DOHH2 (cell line): ENCODE results near the gene C1orf159.

ENCODE experiments used
- H3F3A ChIP-seq: fragments of 200-600 bp; sonication (generic), shearing (Covaris generic); 2 replicates; pipeline ENCODE4 v1.6.0; 2016; ENCODE audit warnings: antibody characterized with exemption, mild to moderate bottlenecking; ENCODE audit not compliant: control insufficient read depth, insufficient read depth
- H3K27ac ChIP-seq: fragments of 200-600 bp; sonication (generic); 2 replicates; pipeline ENCODE4 v1.5.1; 2014; ENCODE audit warnings: low read depth, mild to moderate bottlenecking, low read length, moderate library complexity
- H3K27me3 ChIP-seq: fragments of 200-600 bp; sonication (generic); 2 replicates; pipeline ENCODE4 v1.6.1; 2014; ENCODE audit warnings: mild to moderate bottlenecking, low read length, mixed read lengths; ENCODE audit not compliant: control insufficient read depth
- H3K36me3 ChIP-seq: fragments of 200-600 bp; sonication (generic); 2 replicates; pipeline ENCODE4 v1.6.1; 2014; ENCODE audit warnings: mild to moderate bottlenecking, low read length, moderate library complexity, mixed read lengths; ENCODE audit not compliant: control insufficient read depth
- H3K4me1 ChIP-seq: fragments of 200-600 bp; sonication (generic); 2 replicates; pipeline ENCODE4 v1.6.1; 2014; ENCODE audit warnings: mild to moderate bottlenecking, low read length, mixed read lengths; ENCODE audit not compliant: control insufficient read depth
- H3K4me2 ChIP-seq: fragments of 200-600 bp; sonication (generic); 2 replicates; pipeline ENCODE4 v1.6.0; 2014; ENCODE audit warnings: mild to moderate bottlenecking, low read length, moderate library complexity
- H3K4me3 ChIP-seq: fragments of 200-600 bp; sonication (generic); 2 replicates; pipeline ENCODE4 v1.5.1; 2014; ENCODE audit warnings: mild to moderate bottlenecking, low read length, mixed read lengths
- H3K79me2 ChIP-seq: fragments of 200-600 bp; sonication (generic); 2 replicates; pipeline ENCODE4 v1.6.1; 2014; ENCODE audit warnings: mild to moderate bottlenecking, low read length, mixed read lengths; ENCODE audit not compliant: control insufficient read depth
- H3K9me2 ChIP-seq: fragments of 200-600 bp; sonication (generic); replicated peaks from 2 replicates; pipeline ENCODE4 v1.6.1; 2014; ENCODE audit warnings: mild to moderate bottlenecking, low read length, mixed read lengths; ENCODE audit not compliant: control insufficient read depth
- H3K9me3 ChIP-seq: fragments of 200-600 bp; sonication (generic); 2 replicates; pipeline ENCODE4 v1.6.1; 2014; ENCODE audit warnings: antibody characterized with exemption, low read length, mixed read lengths; ENCODE audit not compliant: control insufficient read depth, insufficient read depth
- H4K20me1 ChIP-seq: fragments of 200-600 bp; sonication (generic); 2 replicates; pipeline ENCODE4 v1.6.0; 2014; ENCODE audit warnings: low read depth, mild to moderate bottlenecking, antibody characterized with exemption, low read length, moderate library complexity; ENCODE audit not compliant: control insufficient read depth, insufficient read depth
- EZH2phosphoT487 ChIP-seq: fragments of 200-600 bp; sonication (generic); IDR thresholded peaks from 2 replicates; pipeline ENCODE4 v1.6.1; 2017; ENCODE audit warnings: borderline replicate concordance, mild to moderate bottlenecking, antibody characterized with exemption, low read length, moderate library complexity, mixed read lengths
- TF ChIP-seq, protein P1 (sequence below): fragments of 200-600 bp; sonication (generic); IDR thresholded peaks from one replicate; pipeline ENCODE4 v1.5.1; 2014; ENCODE audit warnings: antibody characterized with exemption, mild to moderate bottlenecking, low read depth, low read length; ENCODE audit not compliant: poor library complexity, severe bottlenecking

C1orf159 gene

DNA sequence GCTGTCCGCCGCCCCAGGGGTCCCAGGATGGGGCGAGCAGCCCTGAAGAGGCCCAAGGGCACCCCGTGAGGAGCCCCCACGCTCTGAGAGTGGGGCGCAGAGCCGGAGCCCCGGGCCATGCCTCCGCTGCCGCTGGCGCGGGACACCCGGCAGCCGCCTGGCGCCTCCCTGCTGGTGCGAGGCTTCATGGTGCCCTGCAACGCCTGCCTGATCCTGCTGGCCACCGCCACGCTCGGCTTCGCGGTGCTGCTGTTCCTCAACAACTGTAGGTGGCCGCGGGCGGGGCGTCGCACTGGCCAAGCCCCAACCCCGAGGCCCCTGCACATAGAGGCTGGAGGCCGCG, 81.5 kb downstream of the C1orf159 start:
- Histone ChIP-seq H3K9me2 (no peaks in the 10 kb centered on the region), H3K4me2 (peak overlapping the region; percentile 66; the same call in 1 of the 2 replicates), H3K27ac (no peak overlapping the region)

DNA sequence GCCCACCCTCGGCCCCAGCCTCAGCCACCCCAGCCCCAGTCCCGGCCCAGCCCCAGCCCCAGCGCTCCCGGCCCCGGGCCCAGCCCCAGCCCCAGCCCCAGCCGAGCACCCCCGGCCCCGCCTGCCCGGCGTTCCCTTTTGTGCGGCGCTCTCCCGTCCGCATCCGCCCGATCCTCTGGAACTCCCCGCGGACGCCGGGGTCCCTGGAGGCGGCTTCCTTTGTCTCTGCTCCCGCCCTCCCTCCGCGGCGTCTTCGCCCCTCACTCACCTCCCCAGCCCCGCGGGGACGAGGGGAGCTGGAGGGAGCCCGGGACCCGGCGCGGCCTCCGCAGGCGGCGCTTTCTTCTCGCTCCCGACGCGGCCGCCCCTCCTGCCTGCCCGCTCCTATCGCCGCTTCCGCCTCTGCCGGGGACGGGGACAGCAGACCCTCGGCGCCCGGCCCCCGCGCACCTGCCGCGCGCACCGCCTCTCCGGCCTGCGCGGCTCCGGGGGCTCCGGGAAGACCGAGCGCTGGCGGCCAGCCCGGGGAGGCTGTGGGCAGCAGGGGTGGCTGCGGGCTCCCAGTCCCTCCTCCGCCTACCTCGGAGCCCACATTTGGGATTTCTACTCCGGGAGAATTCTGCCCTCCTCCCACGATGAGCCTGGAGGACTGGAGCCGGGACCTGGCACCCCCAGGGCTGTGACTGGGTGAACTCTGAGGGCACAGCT, 82.0 kb downstream of the C1orf159 start:
- Histone ChIP-seq H3F3A (no peaks in the 10 kb centered on the region), H3K4me2 (peak overlapping the region; percentile 66), H3K79me2 (no peaks in the 10 kb centered on the region), H3K4me3 (peak overlapping the region; percentile 42), H4K20me1 (no peaks in the 10 kb centered on the region; the same call in none of the 2 replicates), H3K9me2 (no peaks in the 10 kb centered on the region), H3K27ac (no peak overlapping the region), H3K27me3 (peaks cover 54% of the 10 kb centered on the region), H3K36me3 (no peaks in the 10 kb centered on the region), H3K9me3 (no peaks in the 10 kb centered on the region), H3K4me1 (peaks cover 25% of the 10 kb centered on the region)
- TF ChIP-seq, protein P1, sequence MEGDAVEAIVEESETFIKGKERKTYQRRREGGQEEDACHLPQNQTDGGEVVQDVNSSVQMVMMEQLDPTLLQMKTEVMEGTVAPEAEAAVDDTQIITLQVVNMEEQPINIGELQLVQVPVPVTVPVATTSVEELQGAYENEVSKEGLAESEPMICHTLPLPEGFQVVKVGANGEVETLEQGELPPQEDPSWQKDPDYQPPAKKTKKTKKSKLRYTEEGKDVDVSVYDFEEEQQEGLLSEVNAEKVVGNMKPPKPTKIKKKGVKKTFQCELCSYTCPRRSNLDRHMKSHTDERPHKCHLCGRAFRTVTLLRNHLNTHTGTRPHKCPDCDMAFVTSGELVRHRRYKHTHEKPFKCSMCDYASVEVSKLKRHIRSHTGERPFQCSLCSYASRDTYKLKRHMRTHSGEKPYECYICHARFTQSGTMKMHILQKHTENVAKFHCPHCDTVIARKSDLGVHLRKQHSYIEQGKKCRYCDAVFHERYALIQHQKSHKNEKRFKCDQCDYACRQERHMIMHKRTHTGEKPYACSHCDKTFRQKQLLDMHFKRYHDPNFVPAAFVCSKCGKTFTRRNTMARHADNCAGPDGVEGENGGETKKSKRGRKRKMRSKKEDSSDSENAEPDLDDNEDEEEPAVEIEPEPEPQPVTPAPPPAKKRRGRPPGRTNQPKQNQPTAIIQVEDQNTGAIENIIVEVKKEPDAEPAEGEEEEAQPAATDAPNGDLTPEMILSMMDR: no peak
- peak; percentile 74; the same call in 1 of the 2 replicates for TF ChIP-seq EZH2phosphoT487

More for the DNA sequence above, 81.5 kb downstream of the C1orf159 start:
- Histone ChIP-seq H3F3A (no peaks in the 10 kb centered on the region), H3K4me1 (peaks cover 30% of the 10 kb centered on the region), H3K79me2 (no peaks in the 10 kb centered on the region), H3K4me3 (no peak overlapping the region), H3K36me3 (no peaks in the 10 kb centered on the region), H4K20me1 (no peaks in the 10 kb centered on the region; the same call in none of the 2 replicates), H3K9me3 (no peaks in the 10 kb centered on the region), H3K27me3 (peaks cover 59% of the 10 kb centered on the region)
- TF ChIP-seq, protein P1: no peak
- TF ChIP-seq EZH2phosphoT487: no peak

DNA sequence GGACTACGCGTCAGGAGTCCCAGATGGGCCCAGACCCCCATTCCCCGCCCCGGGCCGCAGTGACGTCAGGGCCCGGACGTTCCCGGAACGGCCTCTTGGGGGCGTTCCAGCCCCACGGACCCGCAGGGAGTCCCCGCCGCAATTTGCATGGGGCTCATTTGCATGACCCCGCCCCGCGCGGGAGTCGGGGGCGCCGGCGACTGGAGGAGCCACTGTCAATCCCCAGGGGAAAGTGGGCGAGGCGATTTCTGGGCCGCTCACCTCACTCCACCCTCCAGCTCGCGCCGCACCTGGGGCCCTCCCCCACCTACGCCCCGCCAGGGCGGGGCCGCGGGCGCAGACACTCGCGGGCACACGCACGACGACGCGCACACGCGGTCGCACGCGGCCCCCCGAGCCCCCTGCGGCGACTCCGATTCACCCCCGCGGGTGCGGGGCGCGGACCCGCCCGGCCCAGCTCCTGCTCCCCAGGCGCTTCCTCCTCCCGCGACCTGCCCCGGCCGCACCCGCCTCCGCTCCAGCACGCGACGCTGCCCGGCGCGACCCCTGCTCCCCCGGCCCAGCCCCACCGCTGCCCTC, 82.8 kb downstream of the C1orf159 start:
- no peak overlapping the region for H3K27ac ChIP-seq

More for the DNA sequence above, 82.8 kb downstream of the C1orf159 start:
- peak overlapping the region; percentile 51 for H3K4me3 ChIP-seq
- peaks cover 24% of the 10 kb centered on the region for H3K4me1 ChIP-seq
- H3F3A ChIP-seq: no peaks in the 10 kb centered on the region
- H3K36me3 ChIP-seq: no peaks in the 10 kb centered on the region
- H3K79me2 ChIP-seq: no peaks in the 10 kb centered on the region
- H3K4me2 ChIP-seq: peak overlapping the region; percentile 66
- no peaks in the 10 kb centered on the region for H3K9me2 ChIP-seq
- no peaks in the 10 kb centered on the region; the same call in none of the 2 replicates for H4K20me1 ChIP-seq
- TF ChIP-seq EZH2phosphoT487: no peak
- TF ChIP-seq, protein P1: peak; percentile 83
- peaks cover 46% of the 10 kb centered on the region for H3K27me3 ChIP-seq
- H3K9me3 ChIP-seq: no peaks in the 10 kb centered on the region
